CD4-positive, alpha-beta T cell treated with Interleukin-12 subunit alpha and Interleukin-12 subunit beta, for 1 hour (primary cell): Measurements from ENCODE around the gene PRR15.

Source experiments
- DNase-seq: peaks from one replicate; pipeline ENCODE4 v3.0.0-alpha.2; 2020

PRR15 gene

DNA sequence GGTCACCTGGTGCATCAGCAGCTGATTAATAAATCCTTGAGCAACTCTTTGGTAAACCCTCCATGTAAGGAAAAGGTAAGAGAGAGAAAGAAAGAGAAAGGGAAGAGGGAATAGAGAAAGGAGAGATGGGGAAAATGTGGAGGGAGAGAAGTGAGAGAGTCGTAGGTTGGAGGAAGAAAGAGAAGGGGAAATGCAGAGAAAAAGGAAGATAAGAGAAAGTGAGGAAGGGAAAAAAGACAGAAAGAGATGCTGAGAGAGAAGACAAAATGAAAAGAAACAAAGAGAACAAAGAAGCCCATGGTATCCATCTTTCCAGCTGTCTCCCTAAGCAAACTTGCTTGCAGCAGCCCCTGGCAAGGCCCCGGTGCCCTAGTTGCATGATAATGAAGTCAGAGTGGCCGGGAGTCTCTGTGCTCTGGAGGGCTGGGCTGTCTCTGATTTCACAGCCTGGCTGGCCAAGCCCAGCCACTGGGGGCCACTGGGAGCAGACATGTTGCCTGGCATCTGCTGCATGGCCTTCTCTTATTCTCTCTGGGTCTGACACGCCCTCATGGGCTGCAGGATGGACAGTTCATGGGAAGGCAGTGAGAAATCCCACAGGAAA is 48.4 kb downstream of the PRR15 start:
- no peak for DNase-seq

DNA sequence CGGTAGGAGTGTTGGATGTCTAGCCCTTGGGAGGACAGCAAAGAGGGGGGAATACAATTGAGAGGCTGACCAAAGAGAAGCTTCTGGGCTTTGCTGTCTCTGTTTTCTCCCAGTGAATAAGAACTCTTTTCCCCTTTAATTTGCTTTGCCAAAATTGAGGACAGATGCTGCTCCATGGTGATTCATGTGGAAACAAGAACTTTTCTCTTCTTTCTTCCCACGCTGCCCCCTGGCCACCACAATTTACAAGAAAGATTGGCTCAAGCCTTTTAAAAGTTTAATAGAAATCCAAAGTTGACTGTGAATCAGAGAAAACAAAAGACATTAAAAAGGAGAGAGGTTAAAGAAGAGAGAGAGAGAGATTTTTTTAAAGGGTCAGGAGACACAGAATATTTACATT is 49.0 kb downstream of the PRR15 start:
- no peak for DNase-seq

DNA sequence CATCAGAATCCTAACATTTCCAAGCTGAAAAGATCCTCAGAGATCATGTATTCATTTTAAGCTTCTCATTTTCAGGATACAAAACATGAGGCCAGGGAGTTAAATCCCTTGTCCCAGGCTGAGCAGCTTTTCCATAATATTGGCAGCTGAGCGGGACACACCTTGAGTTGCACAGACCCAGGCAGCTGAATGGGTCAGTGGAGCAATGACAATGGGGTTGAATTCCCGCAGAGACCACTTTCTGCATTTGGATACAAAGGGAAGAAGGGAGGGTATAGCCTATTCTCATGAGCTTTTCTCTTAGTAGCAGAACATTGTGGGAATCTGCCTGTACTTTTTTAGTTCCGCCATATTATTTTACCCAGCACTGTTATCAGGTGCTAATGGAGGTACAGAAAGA is 49.5 kb downstream of the PRR15 start:
- no peak for DNase-seq

DNA sequence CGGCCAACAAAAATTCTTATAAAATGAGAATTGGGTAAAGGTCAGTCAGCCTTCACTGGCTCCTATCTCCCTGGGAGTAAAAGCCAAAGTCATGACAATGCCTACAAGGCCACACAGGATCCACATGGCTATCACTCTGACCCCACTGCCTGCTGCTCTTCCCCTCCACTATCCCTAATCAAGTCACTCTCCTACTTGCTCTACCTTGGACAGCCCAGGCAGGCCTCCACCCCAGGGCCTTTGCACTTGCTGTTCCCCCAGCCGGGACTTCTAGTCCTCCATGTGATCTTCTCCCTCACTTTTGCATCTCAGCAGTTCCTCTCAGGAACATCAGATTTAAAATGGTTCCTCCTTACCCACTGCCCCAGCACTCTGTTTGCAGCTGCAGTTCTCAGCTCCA is 50.6 kb downstream of the PRR15 start:
- DNase-seq, result no peak
